HG03342 (cell line): ENCODE results near the gene SLC48A1.

Experiments
- ATAC-seq: cut with Tn5 transposase; IDR thresholded peaks from one replicate; pipeline ENCODE4 v1.9.1; 2021; ENCODE audit warnings: mild to moderate bottlenecking, moderate library complexity; ENCODE audit not compliant: unreplicated experiment

SLC48A1 gene

GRCh38 chr12:47757840-47758583, 15.0 kb upstream of the SLC48A1 start:
- no peak for ATAC-seq

DNA sequence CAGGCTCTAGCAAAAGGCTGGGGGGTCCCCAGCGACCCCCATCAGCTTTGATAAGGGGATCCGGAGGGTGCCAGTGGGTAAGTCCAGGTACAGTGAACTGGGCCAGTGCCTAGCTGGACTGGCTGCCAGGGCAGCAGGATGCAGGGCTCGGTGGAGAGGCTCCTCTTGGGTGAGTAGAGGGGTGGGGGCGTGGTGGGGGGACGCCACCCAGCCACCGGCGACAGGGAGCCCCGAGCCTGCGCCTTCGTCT, 14.5 kb upstream of the SLC48A1 start:
- no peak for ATAC-seq

DNA sequence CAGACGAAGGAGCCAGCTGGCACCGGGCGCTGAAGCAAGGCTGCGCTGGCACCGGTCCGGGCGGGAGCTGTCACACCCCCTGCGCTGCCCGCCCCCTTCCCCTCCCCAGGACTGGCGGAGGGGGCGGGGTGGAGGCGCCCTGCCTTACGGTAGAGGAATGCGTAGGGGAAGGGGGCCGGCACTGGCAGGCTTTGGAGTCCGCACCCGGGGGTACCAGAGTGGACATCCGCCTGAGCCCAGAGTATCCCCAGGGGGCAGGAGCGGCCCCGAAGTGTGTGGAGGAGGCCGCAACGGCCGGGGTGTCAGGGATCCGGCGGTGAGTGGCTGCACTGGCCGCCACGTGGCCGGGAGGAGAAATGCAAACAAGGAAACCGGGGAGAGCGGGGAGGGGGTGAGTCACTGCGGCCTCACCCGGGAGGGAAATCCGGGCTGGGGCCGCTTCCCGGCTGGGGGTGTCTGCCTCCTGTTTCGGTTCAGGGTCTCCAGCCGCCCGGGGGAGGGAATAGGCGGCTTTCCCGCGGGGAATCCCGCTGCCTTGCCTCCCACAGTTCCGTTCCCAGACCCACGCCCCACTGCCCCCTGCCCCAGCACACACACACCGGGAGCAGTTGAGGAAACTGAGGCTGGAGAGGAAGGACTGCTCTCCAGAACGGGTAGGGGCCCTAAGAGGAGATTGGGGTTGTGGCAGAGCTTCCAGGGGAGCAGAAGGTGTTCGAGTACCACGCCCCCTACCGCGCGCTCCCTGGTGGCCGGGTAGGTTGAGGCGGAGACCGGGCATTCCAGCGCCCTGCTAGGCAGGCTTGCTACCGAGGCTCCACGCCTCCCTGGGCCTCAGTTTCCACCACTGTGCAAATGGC, 14.0 kb upstream of the SLC48A1 start, which contains the start of gene RAPGEF3:
Gene RAPGEF3 (minus strand): TSS at position 47 of the 857 bp plus-strand sequence. CDS start 324 bp downstream, outside the sequence.
- peak; percentile 61 for ATAC-seq

DNA sequence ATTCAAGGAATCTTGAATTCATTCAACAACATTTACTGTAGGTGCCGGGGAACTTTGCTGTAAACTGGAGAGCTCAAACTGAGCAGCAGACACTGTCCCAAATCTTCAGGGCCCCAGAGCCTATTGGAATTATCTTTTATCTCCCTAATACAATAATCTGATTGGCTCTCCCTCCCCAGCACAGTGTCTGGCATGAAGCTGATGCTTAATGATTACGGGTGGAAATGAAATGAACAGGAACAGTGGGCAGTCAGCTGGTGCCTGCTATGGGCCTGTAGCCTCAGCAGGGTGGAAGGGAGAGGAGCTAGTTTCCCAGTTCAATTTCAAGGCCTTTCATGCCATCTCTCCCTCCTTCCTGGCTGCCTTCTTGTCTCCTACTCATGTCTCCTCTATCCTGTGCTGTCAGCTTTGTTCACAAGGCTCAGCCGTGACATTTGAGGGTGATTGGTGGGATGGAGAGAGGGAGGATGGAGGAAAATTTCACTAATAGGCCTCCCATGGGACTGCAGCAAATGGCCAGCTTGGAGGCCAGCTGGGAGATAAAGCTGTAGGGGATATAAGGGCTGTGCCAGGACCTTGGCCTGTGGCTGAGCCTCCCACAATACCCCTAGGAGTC, 10.1 kb upstream of the SLC48A1 start:
- no peak for ATAC-seq

- ATAC-seq: no peak
Measured at GRCh38 chr12:47763481-47764346, 9.3 kb upstream of the SLC48A1 start.

- ATAC-seq: no peak
Measured at GRCh38 chr12:47766502-47767215, 6.4 kb upstream of the SLC48A1 start.

GRCh38 chr12:47767216-47767724, 5.8 kb upstream of the SLC48A1 start:
- no peak for ATAC-seq

DNA sequence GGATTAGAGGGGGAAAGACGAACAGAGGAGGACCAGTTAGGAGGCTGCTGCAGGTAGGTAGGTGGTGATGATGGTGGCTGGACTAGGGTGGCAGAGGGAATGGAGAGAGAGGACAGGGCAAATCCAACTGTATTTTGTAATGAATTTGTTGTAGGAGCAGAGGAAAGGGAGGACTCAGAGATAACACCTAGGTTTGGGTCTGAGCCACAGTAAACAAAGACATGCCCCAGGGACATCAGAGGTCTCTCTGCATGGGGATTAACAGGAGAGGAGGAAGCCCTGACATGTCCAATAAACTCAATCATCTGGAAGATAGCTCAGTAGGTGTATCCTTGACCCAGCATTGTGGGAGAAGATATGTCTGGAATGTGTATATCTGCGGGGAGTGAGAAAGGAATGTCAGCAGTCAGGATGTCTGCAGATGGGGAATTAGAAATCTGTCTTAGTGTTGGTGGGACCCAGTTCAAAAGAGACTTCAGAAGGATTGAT, 4.7 kb upstream of the SLC48A1 start:
- no peak for ATAC-seq

- no peak for ATAC-seq
Measured at GRCh38 chr12:47769234-47770085, 3.6 kb upstream of the SLC48A1 start.

GRCh38 chr12:47770086-47770726, 2.8 kb upstream of the SLC48A1 start:
- ATAC-seq: no peak

DNA sequence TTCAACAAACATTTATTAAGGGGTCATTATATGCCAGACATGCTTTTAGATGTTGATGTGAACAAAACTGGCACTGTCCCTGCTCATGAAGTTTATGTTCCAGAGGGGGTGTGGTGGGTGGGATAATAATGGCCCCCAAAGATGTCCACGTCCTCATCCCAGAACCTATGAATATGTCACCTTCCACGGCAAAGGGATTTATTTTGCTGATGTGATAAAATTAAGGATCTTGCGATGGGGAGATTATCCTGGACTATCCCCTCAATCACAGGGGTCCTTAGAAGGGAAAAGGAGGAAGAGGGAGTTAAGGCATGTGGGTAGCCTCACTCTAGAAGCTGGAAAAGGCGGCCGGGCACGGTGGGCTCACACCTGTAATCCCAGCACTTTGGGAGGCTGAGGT, 1.7 kb upstream of the SLC48A1 start:
- ATAC-seq: no peak

- ATAC-seq: no peak
Measured at GRCh38 chr12:47772094-47772660, 861 bp upstream of the SLC48A1 start.

GRCh38 chr12:47772738-47773061, 338 bp upstream of the SLC48A1 start:
- no peak for ATAC-seq

GRCh38 chr12:47773858-47774580, 981 bp downstream of the SLC48A1 start:
- ATAC-seq: no peak

- ATAC-seq: no peak
Measured at GRCh38 chr12:47774663-47775062, 1.6 kb downstream of the SLC48A1 start.

- no peak for ATAC-seq
Measured at GRCh38 chr12:47775100-47775911, 2.3 kb downstream of the SLC48A1 start.
